Hippocampal formation (tissue), 2 donors: ENCODE data around the gene SVEP1.
"Not testable (repeated sequence)": the region's sequence is repeated elsewhere in the genome, so short reads cannot be mapped to it uniquely, and the experiment has no call there.

Experiments used
- DNase-seq, 2 donors: peaks; one replicate each; lab custom pipeline; 2025; lab: John Stamatoyannopoulos, UW

Gene SVEP1

GRCh38 chr9:110444911-110445310, 134.6 kb downstream of the SVEP1 start:
- no peak for DNase-seq

- DNase-seq: no peak
These were observed 135.7 kb downstream of the SVEP1 start for GRCh38 chr9:110443866-110444220.

- no peak for DNase-seq
These were observed 136.2 kb downstream of the SVEP1 start for GRCh38 chr9:110443146-110443865.

- DNase-seq: no peak
These were observed 138.7 kb downstream of the SVEP1 start for GRCh38 chr9:110440796-110441195.

- no peak for DNase-seq
These were observed 139.4 kb downstream of the SVEP1 start for GRCh38 chr9:110440172-110440571.

GRCh38 chr9:110432253-110432652, 147.3 kb downstream of the SVEP1 start:
- no peak for DNase-seq

GRCh38 chr9:110429453-110429852, 150.1 kb downstream of the SVEP1 start:
- DNase-seq: no peak

GRCh38 chr9:110427497-110428104, 151.9 kb downstream of the SVEP1 start:
- peak in 1 of 2 donors; percentile 17 for DNase-seq

GRCh38 chr9:110426052-110426709, 153.4 kb downstream of the SVEP1 start:
- no peak for DNase-seq

GRCh38 chr9:110414471-110414870, 165.1 kb downstream of the SVEP1 start:
- DNase-seq: no peak

- no peak for DNase-seq
These were observed 168.6 kb downstream of the SVEP1 start for GRCh38 chr9:110410961-110411360.

GRCh38 chr9:110408598-110408997, 170.9 kb downstream of the SVEP1 start:
- DNase-seq: no peak

- DNase-seq: no peak
These were observed 173.6 kb downstream of the SVEP1 start for GRCh38 chr9:110405858-110406443.

GRCh38 chr9:110404473-110404872, 175.1 kb downstream of the SVEP1 start:
- DNase-seq: no peak

- DNase-seq: no peak
These were observed 179.6 kb downstream of the SVEP1 start for GRCh38 chr9:110399983-110400382.

- not testable (repeated sequence) for DNase-seq
These were observed 180.5 kb downstream of the SVEP1 start for GRCh38 chr9:110398992-110399391.

GRCh38 chr9:110391826-110392485, 187.6 kb downstream of the SVEP1 start:
- no peak for DNase-seq

- DNase-seq: no peak
These were observed 190.3 kb downstream of the SVEP1 start for GRCh38 chr9:110389148-110389750.

- no peak for DNase-seq
These were observed 196.1 kb downstream of the SVEP1 start for GRCh38 chr9:110383491-110383890.

- DNase-seq: no peak
These were observed 196.8 kb downstream of the SVEP1 start for GRCh38 chr9:110382731-110383130.

GRCh38 chr9:110371411-110372007, 208.0 kb downstream of the SVEP1 start:
- peak in 1 of 2 donors; percentile 14 for DNase-seq
